Natural killer cell (primary cell): Measurements from ENCODE around the gene CAPG. TPM values are rescaled to one million over a fixed set of nuclear protein-coding genes. Genes with fewer than 3 reads are reported as not detected.

Source experiments
- ATAC-seq, 3 donors: fragments of 150-1000 bp in 2 of 3; fragments of 200-7000 bp in 1 of 3; cut with Tn5 transposase; 1 replicate in 1 of 3; 2 replicates in 2 of 3; pipeline ENCODE4 v1.10.0; 2021; ENCODE audit warnings: mild to moderate bottlenecking in 2 of 3, moderate library complexity in 2 of 3
- DNase-seq, 2 donors: peaks; one replicate each; pipeline versions ENCODE4 v3.0.0 to v3.0.0-alpha.2; 2013 to 2021; ENCODE audit warnings: mixed read lengths in 1 of 2
- H3K27ac ChIP-seq: one replicate; pipeline ENCODE4 v1.5.1; 2013; ENCODE audit warnings: mild to moderate bottlenecking, low read length
- H3K27me3 ChIP-seq: one replicate; pipeline ENCODE4 v1.6.1; 2013; ENCODE audit warnings: low read length; ENCODE audit not compliant: control insufficient read depth, insufficient read depth
- H3K36me3 ChIP-seq: one replicate; pipeline ENCODE4 v1.6.1; 2013; ENCODE audit warnings: low read length; ENCODE audit not compliant: control insufficient read depth, insufficient read depth
- H3K4me1 ChIP-seq: one replicate; pipeline ENCODE4 v1.6.1; 2013; ENCODE audit warnings: low read length; ENCODE audit not compliant: control insufficient read depth, insufficient read depth
- H3K4me3 ChIP-seq: one replicate; pipeline ENCODE4 v1.5.1; 2013; ENCODE audit warnings: low read length
- H3K9me3 ChIP-seq: one replicate; pipeline ENCODE4 v1.6.1; 2013; ENCODE audit warnings: low read length; ENCODE audit not compliant: control insufficient read depth, insufficient read depth
- H3K27ac Mint-ChIP-seq, 2 donors: one replicate each; pipeline ENCODE4 v1.8.0; 2022; ENCODE audit warnings: mild to moderate bottlenecking in 2 of 2, mixed read lengths in 2 of 2, moderate library complexity in 1 of 2
- H3K27me3 Mint-ChIP-seq, 2 donors: one replicate each; pipeline ENCODE4 v1.8.0; 2022; ENCODE audit warnings: low read depth in 2 of 2, mixed read lengths in 2 of 2
- H3K36me3 Mint-ChIP-seq: one replicate; pipeline ENCODE4 v1.8.0; 2022; ENCODE audit warnings: mixed read lengths
- H3K4me1 Mint-ChIP-seq, 2 donors: one replicate each; pipeline ENCODE4 v1.8.0; 2022; ENCODE audit warnings: mixed read lengths in 2 of 2
- H3K4me3 Mint-ChIP-seq: one replicate; pipeline ENCODE4 v1.8.0; 2022; ENCODE audit warnings: mild to moderate bottlenecking, moderate library complexity, mixed read lengths
- H3K9me3 Mint-ChIP-seq, 2 donors: one replicate each; pipeline ENCODE4 v1.8.0; 2022; ENCODE audit warnings: mixed read lengths in 2 of 2
- WGBS: methylation state at CpG from one replicate; pipeline ENCODE4 v1.1.7; 2013; ENCODE audit warnings: missing lambda C conversion rate; ENCODE audit not compliant: insufficient coverage; 5-methylcytosine and 5-hydroxymethylcytosine counted together
- intact Hi-C: fragments of 100-400 bp; cut with micrococcal nuclease; formaldehyde crosslinking; loops from one replicate; pipeline ENCODE4 v1.14.2; 2022
- total RNA-seq, 4 donors: library from RNA; stranded (reverse); fragments of 120-200 nt in 1 of 4; gene quantifications; one replicate each; pipeline versions ENCODE4 v1.2.3 to v1.2.4, GENCODE V29; 2013 to 2022
- TF ChIP-seq, protein P1 (sequence below): fragments of 200-600 bp; IDR thresholded peaks from one replicate; pipeline ENCODE4 v1.8.0; 2022; ENCODE audit warnings: antibody characterized with exemption

Gene CAPG
- total RNA-seq, 3 donors from 2014 or later (not counting 1 experiment from before 2014, with no cell fraction given), result 10.6 to 50.3 (median 19.3) TPM

DNA sequence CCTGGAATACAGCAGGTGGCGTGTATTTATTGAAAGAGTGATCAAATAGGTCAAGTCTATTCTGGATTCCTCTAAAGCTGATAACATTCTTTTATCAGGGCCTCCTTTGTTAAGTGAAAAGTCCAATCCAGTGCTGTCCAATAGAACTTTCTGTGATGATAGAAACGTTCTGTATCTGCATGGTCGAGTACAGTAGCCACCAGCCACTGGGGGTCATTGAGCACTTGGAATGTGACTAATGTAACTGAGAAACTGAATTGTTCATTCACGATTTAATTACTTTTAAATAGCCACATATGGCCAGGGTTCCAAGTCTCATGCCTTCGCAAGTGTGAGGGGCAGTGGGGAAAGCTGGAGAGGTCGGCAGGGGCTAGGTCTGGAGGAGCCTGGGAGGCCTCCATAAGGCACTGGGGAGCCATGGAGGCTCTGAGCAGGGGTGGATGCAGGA is 28.9 kb upstream of the CAPG start:
- H3K9me3 Mint-ChIP-seq, result no peaks in the 10 kb centered on the region
- TF ChIP-seq, protein P1, sequence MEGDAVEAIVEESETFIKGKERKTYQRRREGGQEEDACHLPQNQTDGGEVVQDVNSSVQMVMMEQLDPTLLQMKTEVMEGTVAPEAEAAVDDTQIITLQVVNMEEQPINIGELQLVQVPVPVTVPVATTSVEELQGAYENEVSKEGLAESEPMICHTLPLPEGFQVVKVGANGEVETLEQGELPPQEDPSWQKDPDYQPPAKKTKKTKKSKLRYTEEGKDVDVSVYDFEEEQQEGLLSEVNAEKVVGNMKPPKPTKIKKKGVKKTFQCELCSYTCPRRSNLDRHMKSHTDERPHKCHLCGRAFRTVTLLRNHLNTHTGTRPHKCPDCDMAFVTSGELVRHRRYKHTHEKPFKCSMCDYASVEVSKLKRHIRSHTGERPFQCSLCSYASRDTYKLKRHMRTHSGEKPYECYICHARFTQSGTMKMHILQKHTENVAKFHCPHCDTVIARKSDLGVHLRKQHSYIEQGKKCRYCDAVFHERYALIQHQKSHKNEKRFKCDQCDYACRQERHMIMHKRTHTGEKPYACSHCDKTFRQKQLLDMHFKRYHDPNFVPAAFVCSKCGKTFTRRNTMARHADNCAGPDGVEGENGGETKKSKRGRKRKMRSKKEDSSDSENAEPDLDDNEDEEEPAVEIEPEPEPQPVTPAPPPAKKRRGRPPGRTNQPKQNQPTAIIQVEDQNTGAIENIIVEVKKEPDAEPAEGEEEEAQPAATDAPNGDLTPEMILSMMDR, result no peak
- DNase-seq, result no peak
- Histone ChIP-seq H3K9me3 (no peaks in the 10 kb centered on the region), H3K4me1 (peaks cover 20% of the 10 kb centered on the region), H3K27me3 (no peaks in the 10 kb centered on the region), H3K4me3 (no peak overlapping the region), H3K27ac (no peak overlapping the region), H3K36me3 (no peaks in the 10 kb centered on the region)
- peak overlapping the region in 1 of 2 donors; percentile 38 for H3K27ac Mint-ChIP-seq
- no peaks in the 10 kb centered on the region for H3K36me3 Mint-ChIP-seq
- ATAC-seq, result no peak
- 93% methylated on average over 6 of the region's 6 CpGs for WGBS
- intact Hi-C loops, result no loop called here
- peak overlapping the region; percentile 31 for H3K4me3 Mint-ChIP-seq
- H3K27me3 Mint-ChIP-seq, result no peaks in the 10 kb centered on the region
- H3K4me1 Mint-ChIP-seq, result peaks cover 5 to 19% of the 10 kb centered on the region in 2 donors

DNA sequence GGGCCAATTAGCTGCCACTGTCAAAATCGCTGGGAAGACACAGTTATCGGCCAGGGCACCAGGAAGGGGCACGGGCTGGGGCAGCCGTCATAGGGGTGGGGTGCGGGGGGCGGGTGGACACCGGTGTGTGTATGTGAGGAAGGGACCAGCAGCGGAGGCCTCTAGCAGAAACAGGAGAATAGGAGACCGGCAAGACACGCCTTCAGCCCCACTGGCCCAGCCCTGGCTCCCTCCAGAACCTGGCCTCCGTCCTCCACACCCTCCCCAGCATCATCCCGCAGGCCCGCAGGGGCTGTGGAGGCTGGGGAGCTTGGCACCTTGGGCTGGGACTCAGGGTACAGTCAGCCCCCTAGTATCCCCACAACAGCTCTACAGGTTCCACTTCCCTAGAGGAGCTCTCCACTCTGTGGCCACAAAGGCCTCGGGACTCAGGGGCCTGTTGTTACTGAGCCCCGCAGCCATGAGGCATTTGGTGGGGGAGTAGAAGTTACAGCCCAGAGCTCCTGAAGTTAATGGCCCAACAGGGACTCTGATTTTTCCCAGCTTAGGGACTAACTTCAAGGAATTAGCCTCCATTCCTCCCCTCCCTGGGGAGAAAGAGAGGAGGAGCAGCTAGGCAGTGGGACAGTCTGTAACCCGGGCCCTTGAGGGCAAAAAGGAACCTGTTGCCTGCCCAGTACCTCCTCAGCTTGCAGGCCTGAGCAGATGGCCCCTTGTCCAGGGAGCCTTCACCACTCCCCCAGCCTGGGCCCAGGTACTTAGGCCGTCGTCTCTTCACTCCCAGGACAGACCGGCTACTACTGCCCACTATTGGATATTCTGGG is 28.2 kb upstream of the CAPG start:
- no peaks in the 10 kb centered on the region for H3K27me3 ChIP-seq
- DNase-seq (no peak), ATAC-seq (no peak)
- H3K36me3 ChIP-seq, result no peaks in the 10 kb centered on the region
- no peaks in the 10 kb centered on the region for H3K36me3 Mint-ChIP-seq
- H3K4me1 Mint-ChIP-seq, result peaks cover 5 to 19% of the 10 kb centered on the region in 2 donors
- peaks cover 20% of the 10 kb centered on the region for H3K4me1 ChIP-seq
- TF ChIP-seq, protein P1, result no peak
- H3K4me3 ChIP-seq, result peak overlapping the region; percentile 21
- no peaks in the 10 kb centered on the region for H3K27me3 Mint-ChIP-seq
- peak overlapping the region; percentile 79 for H3K27ac ChIP-seq
- intact Hi-C loops, result no loop called here
- H3K9me3 Mint-ChIP-seq, result no peaks in the 10 kb centered on the region
- H3K9me3 ChIP-seq, result no peaks in the 10 kb centered on the region
- WGBS, result 50% methylated on average over 19 of the region's 19 CpGs
- H3K27ac Mint-ChIP-seq, result peak overlapping the region; percentile 77 to 95
- H3K4me3 Mint-ChIP-seq, result peak overlapping the region; percentile 81

DNA sequence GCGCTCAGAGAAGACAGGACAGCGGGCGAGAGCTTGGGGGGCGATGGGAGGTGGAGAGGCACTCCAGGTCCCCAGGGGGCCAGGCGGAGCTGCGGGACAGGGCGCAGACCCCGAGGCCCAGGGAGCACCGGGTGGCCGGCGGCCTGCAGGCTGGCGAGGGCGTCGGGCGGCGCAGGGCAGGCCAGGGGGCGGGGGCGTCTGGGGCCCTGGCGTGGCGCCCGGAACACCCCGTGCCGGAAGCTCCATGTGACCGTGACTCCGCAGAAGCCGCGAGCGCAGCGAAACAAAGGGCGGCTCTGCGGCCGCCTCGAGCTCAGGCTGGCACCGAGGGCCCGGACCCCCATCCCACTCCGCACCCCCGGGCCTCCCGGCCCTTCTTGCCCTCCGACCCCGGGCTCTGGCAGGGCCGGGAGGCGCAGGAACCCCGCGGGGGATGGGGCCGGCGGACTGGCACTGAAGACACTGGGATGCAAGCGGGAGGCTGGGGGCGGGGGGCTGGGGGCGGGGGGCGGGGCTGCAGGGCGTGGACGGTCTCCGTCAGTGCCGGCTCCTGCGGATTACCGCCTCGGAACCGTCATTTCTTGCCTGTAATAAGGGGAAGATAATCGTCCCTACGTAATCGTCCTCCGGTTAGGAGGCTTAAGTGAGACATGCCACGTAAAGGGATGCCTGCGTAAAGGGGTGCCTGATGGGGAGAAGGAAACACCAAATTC is 27.5 kb upstream of the CAPG start:
- ATAC-seq, result peak; percentile 90 to 93 (median 92)
- WGBS, result 3% methylated on average over 58 of the region's 64 CpGs

More for the DNA sequence above, 27.5 kb upstream of the CAPG start:
- peak; percentile 81 to 89 for DNase-seq
- Mint-ChIP-seq H3K4me3 (peak overlapping the region; percentile 89), H3K4me1 (peaks cover 5 to 19% of the 10 kb centered on the region in 2 donors), H3K9me3 (no peaks in the 10 kb centered on the region), H3K27ac (peak overlapping the region; percentile 77 to 95), H3K27me3 (no peaks in the 10 kb centered on the region), H3K36me3 (no peaks in the 10 kb centered on the region)
- H3K9me3 ChIP-seq, result no peaks in the 10 kb centered on the region
- H3K36me3 ChIP-seq, result no peaks in the 10 kb centered on the region
- H3K27ac ChIP-seq, result peak overlapping the region; percentile 79
- peak overlapping the region; percentile 21 for H3K4me3 ChIP-seq
- TF ChIP-seq, protein P1, result no peak
- intact Hi-C loops, result no loop called here
- peaks cover 20% of the 10 kb centered on the region for H3K4me1 ChIP-seq
- no peaks in the 10 kb centered on the region for H3K27me3 ChIP-seq
